Measurements from ENCODE around the gene UBE3C. TPM values are rescaled to one million over a fixed set of nuclear protein-coding genes. Genes with fewer than 3 reads are reported as not detected.
A peak's percentile ranks its signal among the peaks of the same experiment; 100 is the strongest.

UBE3C gene
- total RNA-seq (2022) = 79.9 and 81.1 TPM in 2 replicates
- Bru-seq, nascent RNA = percentile 93 among the genes with signal in this experiment
- percentile 90 among the genes with signal in this experiment for BruChase-seq, experiment 1, labeled RNA remaining after a 6-hour chase
- BruChase-seq, experiment 2, labeled RNA remaining after a 2-hour chase = percentile 88 among the genes with signal in this experiment
- long read RNA-seq, full-length matches to known transcripts = 17 of 41 reads
- long read RNA-seq, partial matches to known transcripts = 12 of 41 reads
- long read RNA-seq, other reads (novel, unspliced or antisense) = 12 of 41 reads

DNA sequence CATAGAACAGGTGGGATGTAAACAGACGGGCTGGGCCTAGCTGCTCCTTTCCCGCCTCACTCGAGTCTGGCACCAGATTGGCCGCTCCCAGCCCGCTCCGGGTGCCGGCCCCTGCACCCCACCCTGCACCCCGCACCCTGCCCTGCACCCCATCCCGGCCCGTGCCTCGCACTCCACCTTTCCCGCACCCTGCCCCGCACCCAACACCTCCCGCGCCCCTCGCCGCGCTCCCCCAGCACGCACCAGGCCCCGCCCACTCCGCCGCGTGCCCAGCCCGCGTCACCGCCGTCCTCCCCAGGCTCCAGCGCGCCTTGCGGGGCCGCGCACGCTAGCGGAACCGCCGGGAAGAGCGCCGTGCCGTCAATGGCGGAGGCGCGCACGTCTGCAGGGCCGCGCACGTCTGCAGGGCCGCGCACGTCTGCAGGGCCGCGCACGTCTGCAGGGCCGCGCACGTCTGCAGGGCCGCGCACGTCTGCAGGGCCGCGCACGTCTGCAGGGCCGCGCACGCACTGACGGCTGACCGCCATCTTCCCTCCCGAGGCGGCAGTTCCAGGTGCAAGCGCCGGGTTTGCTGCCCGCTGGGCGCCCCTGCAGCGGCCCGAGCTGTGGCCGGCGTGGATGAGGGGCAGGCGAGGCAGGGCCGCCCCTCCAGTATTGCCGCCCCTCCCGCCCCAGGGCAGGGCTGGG, at the start of gene UBE3C:
UBE3C (plus strand) TSS at position 503 of the 687 bp plus-strand sequence. CDS start 347 bp downstream, outside the sequence.
- H3K4me3 Mint-ChIP-seq (ENCODE audit: low read depth, unreplicated experiment) = peak within 1 kb of the TSS; percentile 84
- peak; percentile 94 for DNase-seq
- TF ChIP-seq, protein P1, sequence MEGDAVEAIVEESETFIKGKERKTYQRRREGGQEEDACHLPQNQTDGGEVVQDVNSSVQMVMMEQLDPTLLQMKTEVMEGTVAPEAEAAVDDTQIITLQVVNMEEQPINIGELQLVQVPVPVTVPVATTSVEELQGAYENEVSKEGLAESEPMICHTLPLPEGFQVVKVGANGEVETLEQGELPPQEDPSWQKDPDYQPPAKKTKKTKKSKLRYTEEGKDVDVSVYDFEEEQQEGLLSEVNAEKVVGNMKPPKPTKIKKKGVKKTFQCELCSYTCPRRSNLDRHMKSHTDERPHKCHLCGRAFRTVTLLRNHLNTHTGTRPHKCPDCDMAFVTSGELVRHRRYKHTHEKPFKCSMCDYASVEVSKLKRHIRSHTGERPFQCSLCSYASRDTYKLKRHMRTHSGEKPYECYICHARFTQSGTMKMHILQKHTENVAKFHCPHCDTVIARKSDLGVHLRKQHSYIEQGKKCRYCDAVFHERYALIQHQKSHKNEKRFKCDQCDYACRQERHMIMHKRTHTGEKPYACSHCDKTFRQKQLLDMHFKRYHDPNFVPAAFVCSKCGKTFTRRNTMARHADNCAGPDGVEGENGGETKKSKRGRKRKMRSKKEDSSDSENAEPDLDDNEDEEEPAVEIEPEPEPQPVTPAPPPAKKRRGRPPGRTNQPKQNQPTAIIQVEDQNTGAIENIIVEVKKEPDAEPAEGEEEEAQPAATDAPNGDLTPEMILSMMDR (IDR thresholded peaks at IDR 0.05; ENCODE audit: unreplicated experiment) = no peak
- H3K9me3 Mint-ChIP-seq (ENCODE audit: low read depth, unreplicated experiment) = no peaks in the 10 kb centered on the region
- H3K36me3 Mint-ChIP-seq (ENCODE audit: insufficient read depth, unreplicated experiment) = peaks cover 41% of the 10 kb centered on the region
- H3K27ac Mint-ChIP-seq (ENCODE audit: unreplicated experiment) = peak within 1 kb of the TSS; percentile 63
- CTCF ChIA-PET = no interaction called here
- H3K4me1 Mint-ChIP-seq (ENCODE audit: low read depth, unreplicated experiment) = peaks cover 45% of the 10 kb centered on the region
- no peaks in the 10 kb centered on the region for H3K27me3 Mint-ChIP-seq (ENCODE audit: unreplicated experiment)
- intact Hi-C loops (cut with micrococcal nuclease; ENCODE audit: unreplicated experiment) = loop anchor here (5.0 kb wide), 1 partner anchor 111 kb away; no protein-coding TSS in a partner anchor
- BruUV-seq (replicated peaks) = no TSS peak

DNA sequence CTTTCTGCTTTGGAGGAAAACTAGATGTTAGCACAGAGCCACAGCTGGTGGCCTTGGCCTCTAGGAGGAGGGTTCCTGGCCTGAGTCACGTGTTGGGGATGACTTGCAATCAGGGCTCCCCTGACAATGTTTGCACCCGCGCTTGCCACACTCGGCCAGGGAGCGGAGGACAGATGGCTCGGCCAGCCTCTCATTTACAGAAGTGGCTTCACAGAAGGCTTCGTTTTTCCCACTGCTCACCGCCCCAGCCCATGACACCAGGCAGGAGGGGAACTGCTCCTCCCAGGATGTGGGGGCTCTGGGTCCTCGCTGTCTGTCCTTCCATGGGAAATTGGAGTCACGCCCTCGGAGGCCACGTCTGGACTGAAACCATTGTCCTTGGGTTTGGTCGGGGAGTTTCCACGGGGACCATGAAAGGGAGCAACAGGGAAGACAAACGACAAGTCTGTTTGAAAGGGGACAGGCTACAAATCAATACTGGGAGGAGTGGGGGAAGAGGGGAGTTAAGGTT, 49.6 kb upstream of the UBE3C start:
- Mint-ChIP-seq H3K27ac (ENCODE audit: unreplicated experiment) (no peak overlapping the region), H3K27me3 (ENCODE audit: unreplicated experiment) (peaks cover 83% of the 10 kb centered on the region), H3K4me1 (ENCODE audit: low read depth, unreplicated experiment) (no peaks in the 10 kb centered on the region)

DNA sequence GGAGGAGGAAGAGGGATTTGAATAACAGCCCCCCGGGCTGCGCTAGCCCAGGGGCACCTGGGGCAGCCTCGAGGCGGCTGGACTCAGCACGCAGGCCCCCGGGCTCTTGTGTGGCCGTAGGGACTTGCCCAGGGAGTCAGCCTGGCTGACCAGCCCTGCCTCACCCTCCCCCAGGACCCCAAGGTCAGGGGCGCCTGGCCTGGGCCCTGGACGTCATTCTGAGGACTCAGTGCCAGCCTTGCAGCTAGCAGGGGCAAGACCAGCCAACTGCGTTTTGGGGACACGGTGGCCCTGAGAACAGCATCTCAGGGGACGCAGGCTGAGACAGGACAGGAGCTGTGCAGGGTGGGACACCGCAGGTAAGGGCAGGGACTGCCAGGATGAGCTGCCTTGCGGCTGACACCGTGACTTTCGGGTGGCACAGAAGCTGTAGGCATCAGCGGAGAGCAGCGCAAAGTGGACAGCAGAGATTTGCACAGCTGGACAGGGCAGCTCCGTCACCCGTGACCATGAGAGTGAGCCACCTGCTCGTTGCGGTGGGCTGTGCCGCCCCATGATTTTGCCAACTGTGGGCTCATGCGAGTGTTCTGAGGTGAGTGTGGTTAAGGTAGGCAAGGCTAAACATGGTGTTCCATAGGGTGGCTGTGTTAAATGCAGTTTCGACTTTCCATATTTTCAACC, 48.1 kb upstream of the UBE3C start:
- BruUV-seq (replicated peaks) = no TSS peak
- H3K27me3 Mint-ChIP-seq (ENCODE audit: unreplicated experiment) = peaks cover 74% of the 10 kb centered on the region
- H3K27ac Mint-ChIP-seq (ENCODE audit: unreplicated experiment) = no peak overlapping the region
- no peak overlapping the region for H3K4me3 Mint-ChIP-seq (ENCODE audit: low read depth, unreplicated experiment)
- CTCF ChIA-PET = no interaction called here
- intact Hi-C loops (cut with micrococcal nuclease; ENCODE audit: unreplicated experiment) = no loop called here
- no peaks in the 10 kb centered on the region for H3K36me3 Mint-ChIP-seq (ENCODE audit: insufficient read depth, unreplicated experiment)
- TF ChIP-seq, protein P1 (IDR thresholded peaks at IDR 0.05; ENCODE audit: unreplicated experiment) = no peak
- DNase-seq = no peak
- peaks cover 2% of the 10 kb centered on the region for H3K9me3 Mint-ChIP-seq (ENCODE audit: low read depth, unreplicated experiment)
- H3K4me1 Mint-ChIP-seq (ENCODE audit: low read depth, unreplicated experiment) = no peaks in the 10 kb centered on the region

More for the DNA sequence above, 49.6 kb upstream of the UBE3C start:
- CTCF ChIA-PET = no interaction called here
- TF ChIP-seq, protein P1 (IDR thresholded peaks at IDR 0.05; ENCODE audit: unreplicated experiment) = no peak
- intact Hi-C loops (cut with micrococcal nuclease; ENCODE audit: unreplicated experiment) = no loop called here
- H3K4me3 Mint-ChIP-seq (ENCODE audit: low read depth, unreplicated experiment) = no peak overlapping the region
- DNase-seq = no peak
- no TSS peak for BruUV-seq (replicated peaks)
- H3K9me3 Mint-ChIP-seq (ENCODE audit: low read depth, unreplicated experiment) = peaks cover 2% of the 10 kb centered on the region
- no peaks in the 10 kb centered on the region for H3K36me3 Mint-ChIP-seq (ENCODE audit: insufficient read depth, unreplicated experiment)

DNA sequence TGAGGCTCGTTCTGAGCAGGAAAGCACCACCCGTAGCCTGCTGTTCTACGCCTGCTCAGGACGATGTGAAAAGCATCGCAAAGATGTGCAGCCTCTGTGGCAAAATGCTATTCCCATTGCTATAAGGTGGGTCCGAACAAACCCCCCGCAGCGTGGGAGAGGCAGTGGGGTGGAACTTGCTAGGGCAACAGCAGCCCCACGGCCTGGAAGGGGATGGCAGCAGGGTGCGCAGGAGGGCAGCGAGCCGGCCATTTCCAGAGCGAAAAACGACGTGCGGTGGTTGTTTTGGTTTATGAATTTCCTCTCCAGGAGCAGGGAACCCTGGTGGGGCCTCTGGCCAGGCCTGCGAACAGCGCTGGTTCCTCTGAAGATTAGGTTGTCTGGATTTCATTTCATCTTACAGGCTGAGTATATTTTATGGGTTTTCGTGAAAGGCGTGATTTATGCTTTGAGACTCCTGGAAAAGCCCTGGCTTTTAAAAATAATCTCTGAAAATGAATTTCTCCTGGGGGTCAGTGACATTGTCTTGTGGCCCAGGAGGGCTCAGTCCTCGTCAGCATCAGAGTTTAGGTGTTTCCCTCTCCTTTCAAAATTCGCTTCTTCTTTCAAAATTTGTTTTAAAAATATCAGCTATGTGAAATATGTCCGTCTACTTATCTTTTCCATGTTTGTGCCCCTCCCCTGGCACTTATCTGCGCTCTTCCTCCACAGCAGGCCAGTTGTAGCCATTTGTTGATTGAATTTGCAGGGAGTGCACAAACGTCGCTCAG, 42.3 kb upstream of the UBE3C start:
- intact Hi-C loops (cut with micrococcal nuclease; ENCODE audit: unreplicated experiment) = no loop called here
- H3K36me3 Mint-ChIP-seq (ENCODE audit: insufficient read depth, unreplicated experiment) = no peaks in the 10 kb centered on the region
- H3K9me3 Mint-ChIP-seq (ENCODE audit: low read depth, unreplicated experiment) = peaks cover 2% of the 10 kb centered on the region
- peaks cover 35% of the 10 kb centered on the region for H3K27me3 Mint-ChIP-seq (ENCODE audit: unreplicated experiment)
- DNase-seq = no peak
- CTCF ChIA-PET = no interaction called here
- H3K4me3 Mint-ChIP-seq (ENCODE audit: low read depth, unreplicated experiment) = no peak overlapping the region
- no peak overlapping the region for H3K27ac Mint-ChIP-seq (ENCODE audit: unreplicated experiment)
- BruUV-seq (replicated peaks) = no TSS peak
- TF ChIP-seq, protein P1 (IDR thresholded peaks at IDR 0.05; ENCODE audit: unreplicated experiment) = no peak
- H3K4me1 Mint-ChIP-seq (ENCODE audit: low read depth, unreplicated experiment) = no peaks in the 10 kb centered on the region
